Endothelial cell of umbilical vein (primary cell): ENCODE measurements around the gene AMELY.

Experiments
- CTCF ChIP-seq, 2 donors: IDR thresholded peaks; 1 replicate in 1 of 2; 2 replicates in 1 of 2; pipeline ENCODE4 v1.5.1; 2011; ENCODE audit warnings: low read length in 2 of 2, mild to moderate bottlenecking in 2 of 2, moderate library complexity in 2 of 2, control low read depth in 1 of 2, inconsistent platforms in 1 of 2, low read depth in 1 of 2; ENCODE audit not compliant: insufficient read depth in 1 of 2; ENCODE audit errors: extremely low read depth in 1 of 2
- EZH2 ChIP-seq: IDR thresholded peaks from 2 replicates; pipeline ENCODE4 v1.6.1; 2012; ENCODE audit warnings: borderline replicate concordance, low read depth, mild to moderate bottlenecking, moderate library complexity, low read length, inconsistent platforms; ENCODE audit not compliant: severe bottlenecking
- MAX ChIP-seq: IDR thresholded peaks from 2 replicates; pipeline ENCODE4 v1.6.1; 2011; ENCODE audit not compliant: insufficient read depth, insufficient read length

- no peak for TF ChIP-seq MAX
- TF ChIP-seq CTCF (IDR thresholded peaks at IDR 0.05; ENCODE audit: extremely low read depth in 1 of 2, insufficient read depth in 1 of 2, low read depth in 1 of 2, low read length in 2 of 2): no peak
- TF ChIP-seq EZH2: no peak
These were observed 38.4 kb upstream of the AMELY start for GRCh38 chrY:6949947-6950346.
